DMS79 (cell line): ENCODE results near the gene NEK6.

ENCODE experiments used
- DNase-seq: peaks from one replicate; lab custom pipeline; 2025; lab: John Stamatoyannopoulos, UW

Gene NEK6

DNA sequence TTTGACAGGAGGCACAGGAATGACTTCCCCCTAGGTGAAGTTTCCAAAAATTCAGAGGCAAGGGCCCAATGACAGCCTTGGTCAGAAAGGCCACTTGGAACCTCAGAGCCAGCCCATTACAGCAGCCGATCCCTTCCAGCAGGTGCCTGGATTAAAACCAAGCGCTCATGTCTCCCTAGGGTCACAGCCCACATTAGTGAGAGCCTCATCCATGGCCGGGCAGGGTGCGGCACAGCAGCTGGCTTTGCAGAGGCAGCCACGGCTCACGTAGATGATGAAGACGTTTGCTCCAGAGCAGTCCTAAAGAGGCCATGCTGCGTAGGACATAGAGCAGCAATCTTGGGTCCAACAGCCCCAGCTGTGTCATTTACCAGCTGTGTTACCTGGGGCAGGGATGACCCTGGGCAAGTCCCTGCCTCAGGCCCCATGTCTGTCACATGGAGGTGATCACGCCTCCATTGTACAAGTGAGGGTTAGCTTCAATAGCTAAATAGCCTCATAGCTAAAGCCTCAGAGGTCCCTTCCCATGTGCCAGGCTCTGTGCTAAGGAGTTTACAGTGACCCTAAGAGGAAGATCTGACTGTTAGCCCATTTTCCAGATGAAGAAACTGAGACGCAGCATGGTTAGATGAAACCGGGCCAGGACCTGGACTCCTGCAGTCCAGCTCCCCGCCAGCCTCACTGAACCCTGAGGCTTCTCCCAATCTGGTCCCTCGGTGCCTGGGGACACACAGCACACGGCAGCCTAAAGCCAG, 39.2 kb downstream of the NEK6 start:
- DNase-seq: no peak

DNA sequence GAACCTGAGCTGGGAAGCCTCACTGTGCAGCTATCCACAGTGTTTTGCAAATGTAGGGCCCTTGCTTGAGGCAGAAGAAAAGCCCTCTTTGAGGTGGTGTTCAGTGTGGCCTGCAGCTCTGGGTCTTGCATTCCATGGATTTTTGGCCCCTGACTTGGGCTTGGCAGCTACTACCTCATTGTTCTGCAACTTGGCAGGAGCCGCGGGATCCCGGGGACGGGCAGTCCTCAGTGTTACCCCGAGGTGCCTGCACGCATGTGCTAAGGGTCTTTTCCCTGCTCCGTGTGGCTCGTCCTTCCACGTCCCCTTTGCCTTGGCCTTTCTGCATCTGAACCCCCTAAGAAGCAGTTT, 39.8 kb downstream of the NEK6 start:
- no peak for DNase-seq

DNA sequence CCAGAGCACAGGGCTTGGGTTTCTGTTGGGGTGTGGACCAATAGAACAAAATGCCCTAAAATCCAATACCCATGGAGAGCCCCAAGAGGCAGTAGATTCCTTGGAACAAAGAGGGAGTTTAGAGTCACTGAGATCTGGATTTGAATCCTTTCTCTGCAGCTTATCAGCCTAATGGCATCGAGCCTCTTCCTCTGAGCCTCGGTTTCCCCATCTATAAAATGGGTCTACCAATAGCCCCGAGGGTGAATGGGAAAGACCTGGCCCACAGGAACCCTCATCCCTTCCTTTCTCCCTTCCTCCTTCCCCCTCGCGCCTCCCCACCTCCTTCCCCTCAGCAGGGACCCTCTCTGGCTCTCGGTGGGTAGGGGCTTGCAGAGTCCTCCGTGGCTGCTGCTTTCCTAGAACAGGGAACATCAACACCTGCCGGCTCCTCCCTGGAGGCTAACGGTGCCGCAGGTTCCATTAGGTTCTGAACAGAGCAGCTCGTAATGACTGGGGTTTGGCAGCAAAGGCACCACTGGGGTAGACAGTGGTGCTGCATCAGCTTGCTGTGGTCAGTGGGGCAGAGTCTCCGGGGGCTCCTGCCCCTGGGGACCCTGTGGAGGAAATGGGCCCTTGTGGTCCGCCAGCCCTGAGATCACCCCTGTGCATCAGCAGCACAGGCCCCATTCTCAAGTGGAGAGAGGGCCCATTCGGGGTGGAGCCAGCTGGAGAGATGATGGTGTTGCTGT, 40.3 kb downstream of the NEK6 start:
- DNase-seq: no peak

DNA sequence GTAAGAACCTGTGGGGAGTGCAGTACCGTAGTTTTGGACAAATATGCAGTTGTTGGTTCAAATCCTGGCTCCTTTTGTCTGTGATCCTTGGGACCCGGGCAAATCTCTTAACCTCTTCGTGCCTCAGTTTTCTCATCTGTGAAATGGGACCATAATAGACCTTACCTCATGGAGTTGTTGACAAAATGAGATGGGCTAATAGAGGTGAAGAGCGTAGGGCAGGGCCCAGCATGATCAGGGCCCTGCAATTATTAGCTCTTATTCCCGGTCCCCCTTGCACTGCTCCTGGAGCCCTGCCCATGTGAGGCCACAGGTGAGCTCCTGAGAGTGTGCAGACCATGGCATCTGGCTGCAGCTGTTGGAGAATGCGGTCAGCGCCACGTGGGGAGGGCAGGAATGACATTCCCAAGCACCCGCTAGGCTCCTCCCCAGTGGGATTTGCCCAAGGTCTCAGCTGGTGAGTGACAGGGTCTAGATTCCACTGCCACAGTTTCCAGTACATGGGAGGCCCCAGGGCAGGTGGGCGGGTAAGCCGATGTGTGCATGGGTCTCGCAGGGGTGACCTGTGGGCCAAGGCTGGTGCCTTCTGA, 41.0 kb downstream of the NEK6 start:
- no peak for DNase-seq

DNA sequence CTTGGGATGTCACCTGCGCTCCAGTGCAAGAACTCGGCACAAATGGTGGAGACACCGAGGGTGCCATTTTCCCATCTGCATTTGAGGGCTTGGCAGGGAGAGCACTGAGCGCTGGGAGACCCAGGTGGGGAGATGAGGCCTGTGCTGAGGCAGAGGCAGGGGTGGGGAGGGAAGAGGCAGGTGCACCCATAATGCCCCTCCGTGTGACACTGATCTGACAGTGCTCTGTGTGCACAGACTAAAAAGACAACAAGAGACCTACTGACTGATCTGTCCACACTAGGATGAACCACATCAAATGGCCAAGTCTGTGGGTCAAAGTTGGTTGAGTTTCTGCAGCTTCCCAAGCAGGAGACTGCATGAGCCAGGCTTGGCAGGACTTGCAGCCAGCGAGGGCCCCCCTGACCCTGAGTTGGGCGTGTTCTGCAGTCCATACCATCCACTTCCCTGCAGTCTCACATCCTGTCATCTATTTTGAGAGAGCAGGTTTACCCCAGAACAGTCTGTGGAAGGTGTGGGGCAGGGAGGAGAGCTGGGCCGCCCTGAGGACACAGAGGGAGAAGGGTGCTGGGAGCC, 41.9 kb downstream of the NEK6 start:
- DNase-seq: no peak

DNA sequence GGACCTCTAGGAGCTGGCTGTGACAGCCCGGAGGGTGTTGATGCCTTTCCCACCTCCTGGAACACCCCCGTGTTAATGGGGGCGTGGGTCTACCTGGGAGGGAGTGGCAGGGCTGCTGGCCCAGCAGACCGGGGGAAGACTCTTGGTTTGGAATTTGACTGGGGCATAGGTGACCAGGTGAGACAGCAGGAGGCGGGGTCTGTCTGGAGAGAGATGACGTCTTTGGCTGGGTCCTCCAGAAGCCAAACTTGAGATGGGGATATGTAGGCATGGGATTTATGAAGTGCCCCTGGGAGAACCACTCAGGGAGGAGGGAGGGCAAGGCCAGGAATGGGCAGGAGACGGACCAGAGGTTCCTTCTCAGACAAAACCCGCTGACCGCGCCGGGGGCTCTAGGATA, 42.6 kb downstream of the NEK6 start:
- no peak for DNase-seq

DNA sequence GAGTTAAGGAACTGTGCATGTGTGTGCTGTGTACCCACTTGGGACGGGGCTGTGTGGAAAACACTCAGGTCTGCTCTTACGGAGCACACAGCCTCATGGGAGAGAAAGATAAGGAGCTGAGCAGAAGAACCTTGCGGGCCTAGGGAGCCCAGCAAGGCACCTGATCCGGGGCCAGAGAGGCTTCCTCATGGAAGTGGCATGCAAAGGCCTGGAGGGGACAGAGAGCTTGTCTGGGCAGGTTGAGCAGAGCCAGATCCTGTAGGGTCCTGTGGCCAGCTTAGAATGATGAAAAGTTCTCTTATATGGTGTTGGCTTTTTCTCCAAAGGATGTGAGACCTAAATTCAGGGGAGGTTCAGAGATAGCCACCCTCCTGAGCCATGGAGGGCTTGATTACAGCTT, 45.2 kb downstream of the NEK6 start:
- no peak for DNase-seq

DNA sequence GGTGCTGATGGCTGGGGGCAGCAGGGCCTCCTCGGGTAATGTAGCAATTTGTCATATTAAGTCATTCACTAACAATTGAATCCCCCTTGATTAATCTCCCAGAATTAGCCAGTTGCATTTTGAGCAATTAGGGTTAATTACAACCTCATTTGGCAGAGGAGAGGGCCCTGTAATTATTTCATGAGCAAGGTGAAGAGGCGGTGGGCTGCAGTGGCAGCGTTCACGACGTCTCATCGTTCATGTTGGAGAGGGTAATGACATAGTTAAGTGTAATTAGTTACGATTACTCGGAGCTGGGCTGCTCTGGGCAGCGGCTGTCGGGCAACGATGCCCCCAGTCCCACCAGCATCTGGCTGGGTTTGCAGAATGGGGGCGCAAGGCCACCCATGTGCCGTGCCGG, 46.0 kb downstream of the NEK6 start:
- no peak for DNase-seq

DNA sequence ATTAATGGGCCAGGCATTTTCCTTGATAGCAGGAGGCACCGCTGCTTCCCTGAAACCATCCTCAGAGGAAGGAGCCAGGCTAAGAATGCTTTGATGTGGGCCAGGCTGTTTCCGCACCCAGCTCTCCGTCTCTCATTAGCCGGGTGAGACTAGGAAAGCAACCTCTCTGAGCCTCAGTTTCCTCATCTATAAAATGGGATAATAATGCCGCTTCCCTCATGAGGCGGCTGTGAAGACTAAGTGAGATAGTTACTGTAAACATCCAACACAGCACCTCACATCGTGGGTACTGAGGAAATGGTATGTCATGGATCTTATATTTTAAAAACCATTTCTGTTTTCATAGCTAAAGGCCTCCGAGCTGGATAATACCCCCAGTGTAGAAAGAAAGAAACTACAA, 46.5 kb downstream of the NEK6 start:
- DNase-seq: no peak

DNA sequence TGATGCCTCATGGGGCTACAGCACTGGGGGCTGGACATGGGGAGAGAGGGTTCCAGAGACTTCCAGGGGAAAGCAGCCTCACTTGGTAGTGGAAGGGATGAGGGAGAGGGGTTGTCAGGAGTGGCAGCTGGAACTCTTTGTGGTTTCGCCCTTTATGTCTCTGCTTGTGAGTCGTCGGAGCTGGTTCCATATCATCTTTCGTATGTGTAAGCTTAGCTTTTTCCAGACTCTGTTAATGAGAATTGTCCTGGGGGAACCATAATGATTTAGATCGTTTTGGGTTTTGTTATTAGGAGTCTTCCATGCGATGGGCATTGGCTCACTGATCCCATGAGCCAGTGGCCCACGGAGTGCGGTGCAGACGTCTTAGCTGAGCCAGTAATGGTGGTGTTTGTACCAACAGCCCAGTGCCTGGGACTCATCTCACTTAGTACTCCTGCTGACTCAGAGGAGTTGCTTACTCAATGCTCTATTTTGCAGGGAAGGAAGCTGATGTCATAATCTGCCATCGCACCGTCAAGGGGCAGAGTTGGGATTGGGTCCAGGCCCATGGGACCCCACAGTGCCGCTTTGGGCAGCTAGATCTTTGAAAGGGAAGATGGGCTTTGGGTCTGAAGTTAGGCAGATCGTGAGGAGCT, 48.5 kb downstream of the NEK6 start:
- no peak for DNase-seq

DNA sequence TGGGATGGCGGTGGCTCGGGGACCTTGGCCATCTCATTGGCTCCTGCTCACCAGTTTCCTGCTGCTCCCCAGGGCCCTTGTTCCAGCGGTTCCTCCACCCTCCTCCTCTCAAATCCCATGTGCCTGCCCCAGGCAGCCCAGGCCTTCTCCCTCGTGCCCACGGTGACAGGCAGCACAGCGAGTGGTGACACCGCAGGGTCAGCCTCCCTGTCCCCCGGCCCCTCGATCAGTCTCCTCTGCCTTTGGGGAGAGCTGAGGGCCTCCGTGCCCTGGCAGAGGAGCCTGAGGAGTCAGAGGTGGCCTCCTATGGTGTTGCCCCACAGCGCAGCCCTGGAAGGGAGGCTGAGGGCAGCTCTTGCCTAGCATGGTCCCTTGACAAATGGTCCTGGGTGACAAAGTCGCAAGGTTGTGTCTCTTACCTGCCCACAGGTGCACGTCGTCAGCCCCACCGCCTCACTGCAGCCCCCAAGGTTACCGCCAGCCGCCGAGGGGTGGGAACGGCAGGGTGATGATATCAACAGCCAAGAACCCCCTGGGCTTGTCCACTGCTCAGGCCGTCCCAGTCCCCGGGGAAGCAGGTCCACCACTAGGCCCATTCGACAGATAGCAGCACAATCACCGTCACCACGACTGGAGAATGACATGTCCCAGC, 49.8 kb downstream of the NEK6 start:
- no peak for DNase-seq

DNA sequence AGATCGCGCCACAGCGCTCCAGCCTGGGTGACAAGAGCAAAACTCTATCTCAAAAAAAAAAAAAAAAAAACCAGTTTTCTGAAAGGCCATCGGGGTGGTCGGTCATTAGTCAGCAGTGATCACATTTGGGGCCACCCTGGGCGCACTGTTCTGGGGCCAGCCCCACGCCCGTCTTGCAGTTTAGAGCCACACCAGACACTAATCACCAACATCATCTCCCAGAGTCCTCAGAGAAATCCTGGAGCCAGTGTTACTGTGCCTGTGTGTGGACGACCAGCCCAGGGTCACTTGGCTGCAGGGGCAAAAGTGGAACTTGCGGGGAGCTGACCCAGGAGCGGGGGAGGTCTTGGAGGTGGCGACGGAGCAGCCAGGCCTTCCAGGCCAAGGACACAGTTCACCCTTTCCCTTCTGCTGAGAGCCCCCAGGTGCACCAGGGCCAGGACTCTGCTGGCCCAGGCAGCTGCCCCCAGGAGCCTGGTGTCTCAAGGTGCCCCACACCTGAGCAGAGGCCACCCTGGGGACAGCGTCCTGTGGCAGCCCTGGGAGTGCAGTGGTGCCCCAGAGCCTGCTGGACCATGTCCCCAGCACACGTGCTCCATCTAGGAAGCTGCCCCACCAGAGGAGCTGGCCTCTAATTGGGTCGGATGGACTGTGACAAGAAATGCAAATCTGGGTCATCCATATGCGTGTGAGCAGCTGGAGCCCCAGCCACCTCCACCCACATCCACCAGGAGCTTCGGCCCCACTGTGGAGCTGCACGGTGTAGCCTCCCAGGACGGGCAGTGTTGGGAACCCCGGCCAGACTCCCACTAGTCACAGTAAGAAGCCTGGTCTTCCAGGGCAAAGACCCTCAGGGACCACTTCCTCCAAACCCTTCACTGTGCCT, 51.1 kb downstream of the NEK6 start:
- DNase-seq: no peak

DNA sequence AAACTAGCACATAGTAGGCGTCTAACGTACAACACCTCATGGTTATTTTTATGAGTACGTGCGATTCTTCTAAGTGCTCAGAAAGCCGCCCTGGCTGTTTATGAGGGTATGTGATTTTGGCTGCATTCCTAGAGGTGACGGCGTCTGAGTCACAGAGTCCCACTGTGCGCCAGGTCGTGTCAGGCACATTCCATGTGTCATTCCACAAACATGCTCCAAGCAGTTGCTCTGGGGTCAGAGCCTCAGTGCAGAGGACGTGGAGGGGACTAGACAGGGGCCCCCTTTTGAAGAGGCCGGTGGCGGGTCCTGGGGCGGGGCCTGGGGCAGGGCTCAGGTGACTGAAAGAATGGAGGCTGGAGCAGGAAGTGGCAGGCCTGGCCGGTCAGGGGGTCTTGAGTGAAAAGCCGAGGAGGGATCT, 51.9 kb downstream of the NEK6 start:
- no peak for DNase-seq

DNA sequence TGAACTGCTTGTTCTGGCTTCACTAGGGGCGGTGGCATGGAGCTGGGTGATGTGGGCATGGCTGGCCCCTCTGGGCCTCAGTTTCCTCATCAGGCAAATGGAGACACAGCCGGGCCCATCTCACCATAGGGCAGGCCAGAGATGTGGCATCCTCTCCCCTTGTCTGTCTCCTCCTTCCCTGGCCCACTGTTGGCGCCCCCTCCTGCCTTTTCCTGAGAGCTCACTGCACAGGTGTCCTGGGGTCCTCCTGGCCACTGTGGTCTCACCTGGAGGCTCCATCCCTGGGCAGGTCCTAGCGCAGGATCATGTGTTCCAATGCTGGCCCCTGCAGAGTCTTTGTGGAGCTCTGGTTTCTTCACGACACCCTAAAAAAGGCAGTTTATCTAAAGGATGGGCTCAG, 53.5 kb downstream of the NEK6 start:
- no peak for DNase-seq

DNA sequence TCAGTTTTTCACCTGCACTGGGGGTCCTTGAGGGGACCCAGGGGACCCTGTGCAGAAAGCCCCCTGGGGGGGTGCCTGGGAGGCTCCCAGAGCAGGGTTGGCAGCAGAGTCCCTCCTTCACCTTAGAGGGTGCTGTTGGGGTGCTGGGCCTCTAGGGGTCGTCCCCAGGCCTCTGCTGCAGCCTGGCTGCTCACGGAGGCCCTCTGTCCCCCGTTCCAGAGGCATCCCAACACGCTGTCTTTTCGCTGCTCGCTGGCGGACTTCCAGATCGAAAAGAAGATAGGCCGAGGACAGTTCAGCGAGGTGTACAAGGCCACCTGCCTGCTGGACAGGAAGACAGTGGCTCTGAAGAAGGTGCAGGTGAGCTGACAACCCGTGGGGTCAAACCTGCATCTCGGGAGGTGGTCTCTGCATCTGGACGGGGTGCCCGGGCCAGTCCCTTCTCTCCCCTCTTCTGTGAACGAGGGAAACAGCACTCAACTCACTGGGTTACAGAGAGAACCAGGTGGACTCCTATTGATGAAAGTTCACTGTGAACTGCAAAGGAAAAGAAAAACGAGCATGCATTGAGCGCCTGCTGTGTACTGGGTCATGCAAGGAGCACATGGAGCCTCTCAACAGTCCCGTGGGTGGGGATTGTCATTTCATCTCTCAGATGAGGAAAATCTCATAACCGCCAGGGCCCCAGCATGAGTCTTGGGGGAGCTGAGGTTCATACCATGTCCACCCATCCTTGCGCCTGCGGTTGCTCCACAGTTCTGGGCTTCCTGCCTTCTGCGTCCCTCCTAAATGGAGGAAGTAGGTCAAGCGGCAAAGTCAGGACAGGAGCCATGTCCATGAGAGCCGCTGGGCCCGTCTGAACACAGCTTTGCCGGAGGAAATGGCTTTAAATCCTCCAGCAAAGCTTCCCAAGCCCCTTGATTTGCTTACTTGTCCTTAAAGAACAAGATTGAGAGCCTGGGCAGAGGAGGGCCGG, 54.8 kb downstream of the NEK6 start:
- no peak for DNase-seq

DNA sequence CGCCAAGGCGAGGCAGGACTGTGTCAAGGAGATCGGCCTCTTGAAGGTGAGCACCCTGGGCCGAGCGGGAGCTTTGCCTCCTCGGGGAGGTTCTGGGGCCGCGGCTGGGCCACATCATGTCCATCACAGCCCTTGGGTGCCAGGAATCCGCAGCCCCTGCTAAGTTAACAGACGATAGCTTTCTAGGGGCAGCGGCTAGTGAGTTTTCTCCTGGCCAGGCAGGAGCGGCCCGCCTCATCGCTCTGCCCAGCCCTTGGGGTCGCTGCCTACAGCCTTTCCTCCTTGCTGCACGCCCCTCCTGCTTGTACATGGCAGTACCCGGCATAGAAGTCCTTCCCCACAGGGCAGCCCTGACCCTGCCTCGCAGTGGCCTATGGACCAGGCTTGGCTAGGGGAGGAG, 56.2 kb downstream of the NEK6 start:
- DNase-seq: no peak

DNA sequence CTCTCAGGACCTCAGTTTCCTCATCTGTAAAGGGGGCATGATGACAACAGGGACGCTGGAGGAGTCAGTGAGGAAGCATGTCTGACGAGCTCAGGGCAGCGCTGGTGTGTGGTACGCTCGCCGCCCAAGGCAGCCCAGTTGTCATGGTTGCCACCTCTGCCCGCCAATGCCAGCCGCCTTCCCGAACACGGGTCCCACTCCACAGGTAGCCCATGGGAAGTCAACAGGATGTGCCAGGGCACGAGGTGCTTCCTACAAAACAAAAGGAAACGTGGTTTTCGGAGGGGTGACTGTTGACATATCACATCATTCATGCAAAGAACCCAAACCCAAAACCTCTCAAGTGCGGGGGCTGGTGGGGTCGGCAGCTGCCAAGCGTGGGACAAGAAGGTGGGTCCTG, 58.1 kb downstream of the NEK6 start:
- no peak for DNase-seq

DNA sequence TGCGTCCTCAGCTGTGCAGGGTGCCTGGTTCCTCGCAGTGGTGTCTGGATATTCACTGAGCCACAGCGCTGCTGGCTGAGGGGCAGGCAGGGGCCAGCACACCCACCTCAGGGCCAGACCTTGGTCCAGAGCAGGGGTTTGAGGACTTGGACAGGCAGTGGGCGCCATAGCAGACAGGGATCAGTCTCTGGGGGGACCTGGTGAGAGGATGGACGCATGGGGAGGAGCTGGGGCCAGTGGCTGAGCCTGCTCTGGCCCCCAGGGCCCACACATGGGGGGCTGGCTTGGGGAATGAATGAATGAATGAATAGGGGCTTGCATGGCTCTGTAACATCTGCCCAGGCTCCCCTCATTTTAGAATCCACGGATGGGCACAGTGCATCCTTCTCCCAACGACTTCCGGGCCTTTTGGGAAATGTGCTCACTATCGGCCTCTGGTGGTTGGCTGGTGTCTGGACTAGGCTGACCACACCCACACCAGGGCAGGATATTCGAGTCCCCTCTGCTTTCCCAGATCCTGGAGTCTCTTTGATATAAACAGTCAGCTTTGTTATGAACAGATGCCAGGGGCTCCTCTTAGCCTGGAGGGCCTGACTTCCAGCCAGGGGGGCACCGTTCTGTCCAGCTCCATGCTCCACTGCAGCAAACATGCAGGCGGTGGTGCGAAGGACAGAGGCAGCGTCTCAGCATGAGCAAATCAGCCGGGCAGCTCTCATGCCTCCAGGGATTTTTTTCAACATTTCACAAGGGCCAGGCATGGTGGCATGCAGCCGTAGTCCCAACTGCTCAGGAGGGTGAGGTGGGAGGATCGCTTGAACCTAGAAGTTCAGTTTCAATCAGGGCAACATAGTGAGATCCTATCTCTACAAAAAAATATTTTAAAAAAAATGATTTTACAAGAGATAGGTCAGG, 62.6 kb downstream of the NEK6 start:
- no peak for DNase-seq

DNA sequence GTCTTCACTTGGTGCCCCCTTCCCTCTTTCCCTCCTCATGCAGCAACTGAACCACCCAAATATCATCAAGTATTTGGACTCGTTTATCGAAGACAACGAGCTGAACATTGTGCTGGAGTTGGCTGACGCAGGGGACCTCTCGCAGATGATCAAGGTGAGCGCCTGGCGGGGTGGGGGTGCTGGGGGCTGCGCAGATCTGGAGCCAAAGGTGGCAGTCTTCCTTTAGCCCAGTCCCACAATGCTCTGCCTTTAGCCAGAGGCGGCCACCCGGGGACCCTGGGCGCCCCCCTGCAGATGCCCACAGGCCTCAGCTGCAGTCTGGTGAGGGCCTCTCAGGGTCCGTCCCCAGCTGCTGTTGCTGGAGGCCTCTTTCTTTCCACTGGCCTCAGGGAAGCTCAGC, 63.7 kb downstream of the NEK6 start:
- no peak for DNase-seq
